ENCODE data around the gene ADGRA3. TPM values are rescaled to one million over a fixed set of nuclear protein-coding genes. Genes with fewer than 3 reads are reported as not detected.
A peak's percentile ranks its signal among the peaks of the same experiment; 100 is the strongest.

The ADGRA3 gene
- total and polyA plus RNA-seq, 2 of the 13 experiments (the other 11 are each of a cell fraction or from before 2014, with no cell fraction given): 32.2 to 40.8 TPM

- Histone ChIP-seq H3K9me3 (ENCODE audit: low read length) (no peaks in the 10 kb centered on the region), H2AFZ (ENCODE audit: low read length) (no peak overlapping the region), H3K4me2 (ENCODE audit: low read depth, low read length) (0 out of 2 replicates have a peak overlapping the region, but pooled peaks have one; percentile 8), H3K27me3 (ENCODE audit: control insufficient read depth in 1 of 2, insufficient read depth in 2 of 2, low read length in 2 of 2) (no peaks in the 10 kb centered on the region), H3K4me3 (replicated peaks in 1 of 3; ENCODE audit: insufficient read depth in 1 of 3, low read depth in 2 of 3, low read length in 3 of 3) (no peak overlapping the region), H3K9ac (ENCODE audit: insufficient read depth, low read depth, low read length) (no peak overlapping the region), H3K36me3 (replicated peaks in 1 of 2; ENCODE audit: control insufficient read depth in 1 of 2, insufficient read depth in 2 of 2, low read length in 2 of 2) (peaks cover 3 to 12% of the 10 kb centered on the region in 2 experiments; a peak in 4 of 5 replicates), H3K27ac (ENCODE audit: extremely low read length, insufficient read depth, low read length) (peak overlapping the region; percentile 4), H3K79me2 (ENCODE audit: insufficient read depth, low read length) (peaks cover 29% of the 10 kb centered on the region), H3K4me1 (ENCODE audit: insufficient read depth, low read length) (peaks cover 53% of the 10 kb centered on the region), H4K20me1 (ENCODE audit: insufficient read depth, low read length) (no peaks in the 10 kb centered on the region)
- intact Hi-C loops (cut with micrococcal nuclease; ENCODE audit: unreplicated experiment): no loop called here
- 59% methylated on average over 4 of the region's 4 CpGs for WGBS (ENCODE audit: low lambda C conversion rate)
- CTCF ChIA-PET (ENCODE audit: low intra/inter-chr PET ratio, low total read pairs): no interaction called here
- FAIRE-seq: peak; percentile 26
- in situ Hi-C loops (cut with HindIII; ENCODE audit: extremely low pct_ligation_motif_present, low pct_unique_long_range_greater_than_20kb): no loop called here
- no peak for DNase-seq (ENCODE audit: low spot score)
- POLR2A ChIA-PET: no interaction called here
- BruUV-seq (replicated peaks): no TSS peak
- peak; percentile 55 for ATAC-seq
- TF ChIP-seq RXRA (CRISPR knock-in tag; IDR thresholded peaks at IDR 0.05) (no peak), ZNF253 (CRISPR knock-in tag; IDR thresholded peaks at IDR 0.05; ENCODE audit: borderline replicate concordance) (no peak), ZZZ3 (CRISPR knock-in tag; IDR thresholded peaks at IDR 0.05; ENCODE audit: borderline replicate concordance) (no peak), CENPBD1 (CRISPR knock-in tag; IDR thresholded peaks at IDR 0.05; ENCODE audit: borderline replicate concordance, low read depth) (no peak), TFE3 (CRISPR knock-in tag; IDR thresholded peaks at IDR 0.05) (no peak), ZNF407 (CRISPR knock-in tag; IDR thresholded peaks at IDR 0.05; ENCODE audit: not compliant biosample characterization) (no peak), EP300 (IDR thresholded peaks at IDR 0.05; ENCODE audit: low read depth in 2 of 2, low read length in 2 of 2) (0 out of 4 replicates have a peak, but pooled peaks of 1 of the 2 experiments have one; percentile 17), EP300 (CRISPR knock-in tag; IDR thresholded peaks at IDR 0.05; ENCODE audit: borderline replicate concordance) (no peak), ZNF264 (CRISPR knock-in tag; IDR thresholded peaks at IDR 0.05) (no peak), ISL2 (CRISPR knock-in tag; IDR thresholded peaks at IDR 0.05) (peak; percentile 33; the same call in 1 of the 2 replicates), AGO1 (IDR thresholded peaks at IDR 0.05; ENCODE audit: low read depth, low read length, poor library complexity, severe bottlenecking) (no peak), FIP1L1 (IDR thresholded peaks at IDR 0.05; ENCODE audit: borderline replicate concordance, insufficient read depth, low read depth, low read length) (no peak), ZNF883 (CRISPR knock-in tag; IDR thresholded peaks at IDR 0.05; ENCODE audit: not compliant biosample characterization) (no peak), ARID2 (CRISPR knock-in tag; IDR thresholded peaks at IDR 0.05; ENCODE audit: borderline replicate concordance) (no peak), ZC3H4 (CRISPR knock-in tag; IDR thresholded peaks at IDR 0.05; ENCODE audit: borderline replicate concordance) (no peak)
Measured at GRCh38 chr4:22471419-22471818, 44.4 kb downstream of the ADGRA3 start.
